H1 (cell line): ENCODE measurements around the gene UNC13C. TPM values are rescaled to one million over a fixed set of nuclear protein-coding genes. Genes with fewer than 3 reads are reported as not detected.

Experiments
- CTCF ChIA-PET: fragments of 300-600 bp; sonication (Branson Sonifier 250); formaldehyde crosslinking; loops from one replicate; lab custom pipeline; 2021; ENCODE audit not compliant: partially characterized antibody; lab: Charles Lee
- POLR2A ChIA-PET: fragments of 300-600 bp; sonication (Branson Sonifier 250); formaldehyde crosslinking; loops from one replicate; lab custom pipeline; 2021; ENCODE audit warnings: inconsistent platforms; ENCODE audit not compliant: partially characterized antibody; lab: Charles Lee
- DNase-seq, 2 experiments: peaks; one replicate each; pipeline versions ENCODE4 v3.0.0 to v3.0.0-alpha.2; 2010 to 2022; ENCODE audit warnings: low spot score in 2 of 2, low read depth in 1 of 2, mixed read lengths in 1 of 2
- FAIRE-seq: peaks from 2 replicates; lab custom pipeline; 2011; peaks lifted over from hg19 to GRCh38; lab: Jason Lieb, UNC
- H2AFZ ChIP-seq: 2 replicates; pipeline ENCODE4 v1.8.1; 2012; ENCODE audit warnings: low read length, inconsistent platforms
- H2AK5ac ChIP-seq: 2 replicates; pipeline ENCODE4 v1.6.1; 2013; ENCODE audit warnings: low read depth, low read length
- H2BK120ac ChIP-seq: replicated peaks from 2 replicates; pipeline ENCODE3; 2013; ENCODE audit warnings: low read depth, low read length, inconsistent platforms
- H2BK12ac ChIP-seq: 2 replicates; pipeline ENCODE4 v1.6.1; 2013; ENCODE audit warnings: low read depth, low read length
- H2BK15ac ChIP-seq: 2 replicates; pipeline ENCODE4 v1.6.1; 2013; ENCODE audit warnings: low read length
- H2BK20ac ChIP-seq: 2 replicates; pipeline ENCODE4 v1.6.1; 2013; ENCODE audit warnings: low read length
- H2BK5ac ChIP-seq: 2 replicates; pipeline ENCODE4 v1.6.1; 2013; ENCODE audit warnings: low read depth, low read length
- H3K14ac ChIP-seq: 2 replicates; pipeline ENCODE4 v1.6.1; 2013; ENCODE audit warnings: inconsistent platforms; ENCODE audit not compliant: insufficient read length
- H3K18ac ChIP-seq: 2 replicates; pipeline ENCODE4 v1.6.1; 2013; ENCODE audit warnings: low read length; ENCODE audit errors: extremely low read depth
- H3K23ac ChIP-seq: 2 replicates; pipeline ENCODE4 v1.6.1; 2013; ENCODE audit warnings: inconsistent platforms; ENCODE audit not compliant: insufficient read length
- H3K23me2 ChIP-seq: 2 replicates; pipeline ENCODE4 v1.6.1; 2013; ENCODE audit warnings: low read depth, low read length
- H3K27ac ChIP-seq: 2 replicates; pipeline ENCODE4 v1.6.1; 2011; ENCODE audit warnings: low read depth, low read length, inconsistent platforms
- H3K27me3 ChIP-seq, 4 experiments: replicated peaks in 1 of 4; 1 replicate in 1 of 4; 2 replicates in 3 of 4; pipeline versions ENCODE4 v1.6.1 to v1.8.1; 2011 to 2013; ENCODE audit warnings: low read length in 3 of 4, mild to moderate bottlenecking in 3 of 4, inconsistent platforms in 2 of 4, mixed read lengths in 2 of 4, moderate library complexity in 1 of 4; ENCODE audit not compliant: control insufficient read depth in 3 of 4, insufficient read depth in 3 of 4; ENCODE audit errors: extremely low read depth in 1 of 4
- H3K36me3 ChIP-seq, 4 experiments: 2 replicates each; pipeline versions ENCODE4 v1.6.1 to v1.8.1; 2011 to 2013; ENCODE audit warnings: mild to moderate bottlenecking in 4 of 4, low read length in 3 of 4, moderate library complexity in 2 of 4, control low read depth in 1 of 4, inconsistent platforms in 1 of 4; ENCODE audit not compliant: insufficient read depth in 4 of 4, control insufficient read depth in 2 of 4
- H3K4ac ChIP-seq: replicated peaks from 2 replicates; pipeline ENCODE3; 2013; ENCODE audit warnings: low read length, low read depth, mixed read lengths, inconsistent platforms; ENCODE audit not compliant: insufficient read length
- H3K4me1 ChIP-seq, 4 experiments: replicated peaks in 1 of 4; 1 replicate in 1 of 4; 2 replicates in 3 of 4; pipeline versions ENCODE4 v1.6.1 to v1.8.1; 2011 to 2013; ENCODE audit warnings: low read length in 3 of 4, inconsistent platforms in 2 of 4, mixed read lengths in 1 of 4; ENCODE audit not compliant: insufficient read depth in 4 of 4, control insufficient read depth in 3 of 4
- H3K4me2 ChIP-seq, 2 experiments: 2 replicates each; pipeline versions ENCODE4 v1.6.1 to v1.8.1; 2011 to 2013; ENCODE audit warnings: low read depth in 2 of 2, low read length in 2 of 2, control low read depth in 1 of 2, inconsistent platforms in 1 of 2, mild to moderate bottlenecking in 1 of 2; ENCODE audit not compliant: insufficient read depth in 1 of 2
- H3K4me3 ChIP-seq, 4 experiments: fragments of 200-600, 300-600 bp in 1 of 4; sonication (generic), shearing (Covaris generic), sonication (Bioruptor Twin) in 1 of 4; 2 replicates each; pipeline versions ENCODE4 v1.5.1 to v1.8.1; 2011 to 2016; ENCODE audit warnings: low read length in 4 of 4, low read depth in 3 of 4, control low read depth in 2 of 4, inconsistent platforms in 2 of 4, mild to moderate bottlenecking in 2 of 4, mixed read lengths in 1 of 4, moderate library complexity in 1 of 4; ENCODE audit not compliant: insufficient read depth in 2 of 4; ENCODE audit errors: extremely low read depth in 1 of 4
- H3K56ac ChIP-seq: replicated peaks from 2 replicates; pipeline ENCODE3; 2013; ENCODE audit warnings: low read depth, mild to moderate bottlenecking, mixed read lengths, low read length, inconsistent platforms; ENCODE audit not compliant: insufficient read length
- H3K79me1 ChIP-seq: 2 replicates; pipeline ENCODE4 v1.6.1; 2013; ENCODE audit warnings: low read depth, low read length, control low read depth
- H3K79me2 ChIP-seq, 2 experiments: 2 replicates each; pipeline versions ENCODE4 v1.6.1 to v1.8.1; 2012 to 2013; ENCODE audit warnings: low read length in 2 of 2, mild to moderate bottlenecking in 2 of 2, inconsistent platforms in 1 of 2; ENCODE audit not compliant: insufficient read depth in 2 of 2, control insufficient read depth in 1 of 2
- H3K9ac ChIP-seq, 4 experiments: replicated peaks in 1 of 4; 1 replicate in 1 of 4; 2 replicates in 3 of 4; pipeline versions ENCODE4 v1.6.1 to v1.8.1; 2011 to 2013; ENCODE audit warnings: low read depth in 3 of 4, low read length in 3 of 4, control low read depth in 2 of 4, mild to moderate bottlenecking in 2 of 4, moderate library complexity in 2 of 4, inconsistent platforms in 1 of 4; ENCODE audit errors: extremely low read depth in 1 of 4
- H3K9me3 ChIP-seq, 2 experiments: 2 replicates each; pipeline versions ENCODE4 v1.6.1 to v1.8.1; 2012 to 2013; ENCODE audit warnings: mild to moderate bottlenecking in 2 of 2, moderate library complexity in 2 of 2, control low read depth in 1 of 2, inconsistent platforms in 1 of 2, low read depth in 1 of 2, low read length in 1 of 2, mixed read lengths in 1 of 2; ENCODE audit not compliant: insufficient read depth in 2 of 2
- H4K20me1 ChIP-seq, 2 experiments: replicated peaks in 1 of 2; 2 replicates each; pipeline versions ENCODE3 to v1.8.1; 2011 to 2013; ENCODE audit warnings: inconsistent platforms in 2 of 2, low read length in 2 of 2, mild to moderate bottlenecking in 1 of 2; ENCODE audit not compliant: insufficient read depth in 2 of 2, control insufficient read depth in 1 of 2
- H4K5ac ChIP-seq: 2 replicates; pipeline ENCODE4 v1.6.1; 2013; ENCODE audit warnings: low read length, low read depth, mixed read lengths, inconsistent platforms; ENCODE audit not compliant: insufficient read length
- H4K8ac ChIP-seq: 2 replicates; pipeline ENCODE4 v1.8.0; 2013; ENCODE audit warnings: mild to moderate bottlenecking, moderate library complexity, low read length, inconsistent platforms; ENCODE audit not compliant: insufficient read depth; ENCODE audit errors: extremely low read depth
- H4K91ac ChIP-seq: replicated peaks from 2 replicates; pipeline ENCODE3; 2013; ENCODE audit warnings: low read length, mixed read lengths, inconsistent platforms; ENCODE audit not compliant: insufficient read length
- WGBS, 2 experiments: shearing (Covaris generic) in 1 of 2; methylation state at CpG; one replicate each; pipeline versions ENCODE4 v1.1.6 to v1.1.7; 2013 to 2015; ENCODE audit warnings: low lambda C conversion rate in 2 of 2, mixed read lengths in 2 of 2, inconsistent platforms in 1 of 2, low coverage in 1 of 2, missing lambda C conversion rate in 1 of 2; ENCODE audit not compliant: insufficient replicate concordance in 2 of 2, insufficient coverage in 1 of 2, insufficient read length in 1 of 2; ENCODE audit errors: extremely low coverage in 1 of 2, missing lambda C conversion rate in 1 of 2; 5-methylcytosine and 5-hydroxymethylcytosine counted together
- polyA plus RNA-seq, 7 experiments: library from polyadenylated mRNA; depleted of rRNA in 3 of 7; stranded (reverse) in 5 of 7; unstranded in 2 of 7; fragments of >200 nt in 5 of 7; fragments of 200-250 nt in 2 of 7; gene quantifications; 1 replicate in 5 of 7; 2 replicates in 1 of 7; 4 replicates in 1 of 7; pipeline versions ENCODE4 v1.2.1 to v1.2.3, GENCODE V29; 2011 to 2013; ENCODE audit warnings: missing spikeins in 2 of 7, mixed read lengths in 2 of 7
- total RNA-seq: library from RNA; stranded (reverse); fragmentation: NEBNext Ultra II Directional; extraction: Animal tissue kit (Norgen Biotek cat#: 25700); gene quantifications from 2 replicates; pipeline ENCODE4 v1.2.1, GENCODE V29; 2021

The UNC13C gene
- total and polyA plus RNA-seq, 2 of the 8 experiments (the other 6 are each of a cell fraction or from before 2014, with no cell fraction given), result 0.02 to 0.13 TPM

GRCh38 chr15:54347082-54347827 is 369.0 kb downstream of the UNC13C start:
- no peak overlapping the region for H4K8ac ChIP-seq
- H3K18ac ChIP-seq, result no peak overlapping the region
- POLR2A ChIA-PET, result no interaction called here
- H2BK12ac ChIP-seq, result no peak overlapping the region
- no peak overlapping the region for H4K91ac ChIP-seq
- H2BK20ac ChIP-seq, result no peak overlapping the region
- no peaks in the 10 kb centered on the region for H3K79me1 ChIP-seq
- H3K9ac ChIP-seq, result no peak overlapping the region
- no peak overlapping the region for H3K4me2 ChIP-seq
- H3K23ac ChIP-seq, result no peak overlapping the region
- no peak overlapping the region for H3K4ac ChIP-seq
- CTCF ChIA-PET, result no interaction called here
- FAIRE-seq (no peak), DNase-seq (no peak)
- no peaks in the 10 kb centered on the region for H3K79me2 ChIP-seq
- no peak overlapping the region for H2BK5ac ChIP-seq
- H2BK15ac ChIP-seq, result no peak overlapping the region
- peaks cover 0 to 10% of the 10 kb centered on the region in 2 experiments; a peak in 2 of 4 replicates for H3K9me3 ChIP-seq
- H2AFZ ChIP-seq, result no peak overlapping the region
- H2BK120ac ChIP-seq, result no peak overlapping the region
- H3K56ac ChIP-seq, result no peak overlapping the region
- no peaks in the 10 kb centered on the region for H3K4me1 ChIP-seq
- no peaks in the 10 kb centered on the region for H4K20me1 ChIP-seq
- H4K5ac ChIP-seq, result no peak overlapping the region
- no peaks in the 10 kb centered on the region for H3K36me3 ChIP-seq
- WGBS, 2 experiments, result 98% methylated on average over 3 of the region's 3 CpGs; no CpG with 5 or more reads in 1 of the 2 experiments
- H3K4me3 ChIP-seq, result no peak overlapping the region
- no peaks in the 10 kb centered on the region for H3K27me3 ChIP-seq
- no peak overlapping the region for H3K27ac ChIP-seq
- no peaks in the 10 kb centered on the region for H3K23me2 ChIP-seq
- H3K14ac ChIP-seq, result no peak overlapping the region
- no peak overlapping the region for H2AK5ac ChIP-seq
